Osteoblast (primary cell): ENCODE results near the gene CUL4B. TPM values are rescaled to one million over a fixed set of nuclear protein-coding genes. Genes with fewer than 3 reads are reported as not detected.

Source experiments
- DNase-seq: peaks from one replicate; pipeline ENCODE4 v3.0.0; 2011; ENCODE audit warnings: low spot score, mixed read lengths; ENCODE audit not compliant: insufficient read length; ENCODE audit errors: missing footprints
- H2AFZ ChIP-seq: 2 replicates; pipeline ENCODE4 v1.6.0; 2011; ENCODE audit warnings: mild to moderate bottlenecking, low read length
- H3K27ac ChIP-seq: 2 replicates; pipeline ENCODE4 v1.5.1; 2011; ENCODE audit warnings: mild to moderate bottlenecking, low read depth, low read length, moderate library complexity
- H3K27me3 ChIP-seq: 2 replicates; pipeline ENCODE4 v1.6.0; 2012; ENCODE audit warnings: mild to moderate bottlenecking, control low read depth, inconsistent platforms, low read length, moderate library complexity; ENCODE audit not compliant: insufficient read depth
- H3K36me3 ChIP-seq: 2 replicates; pipeline ENCODE4 v1.5.1; 2011; ENCODE audit warnings: mild to moderate bottlenecking, low read length, control low read depth, moderate library complexity; ENCODE audit not compliant: insufficient read depth
- H3K4me1 ChIP-seq: 2 replicates; pipeline ENCODE4 v1.5.1; 2011; ENCODE audit warnings: mild to moderate bottlenecking, low read length, control low read depth, moderate library complexity; ENCODE audit not compliant: insufficient read depth
- H3K4me2 ChIP-seq: 2 replicates; pipeline ENCODE4 v1.6.0; 2011; ENCODE audit warnings: mild to moderate bottlenecking, low read length; ENCODE audit not compliant: insufficient read depth
- H3K4me3 ChIP-seq: fragments of 200-600 bp; sonication (generic); 3 replicates; pipeline ENCODE4 v1.5.1; 2012; ENCODE audit warnings: mild to moderate bottlenecking, low read length, inconsistent platforms; ENCODE audit not compliant: insufficient read depth
- H3K79me2 ChIP-seq: 2 replicates; pipeline ENCODE4 v1.6.0; 2012; ENCODE audit warnings: mild to moderate bottlenecking, low read length, control low read depth, inconsistent platforms; ENCODE audit not compliant: insufficient read depth
- H3K9me3 ChIP-seq: 2 replicates; pipeline ENCODE4 v1.5.1; 2011; ENCODE audit warnings: low read depth, low read length, control low read depth
- H4K20me1 ChIP-seq: 2 replicates; pipeline ENCODE4 v1.6.0; 2012; ENCODE audit warnings: mild to moderate bottlenecking, low read length, control low read depth; ENCODE audit not compliant: insufficient read depth
- CTCF ChIP-seq: IDR thresholded peaks from 2 replicates; pipeline ENCODE4 v1.5.1; 2011; ENCODE audit warnings: mild to moderate bottlenecking, low read depth, low read length, moderate library complexity; ENCODE audit errors: extremely low read depth
- total RNA-seq: library from RNA; depleted of rRNA; stranded (reverse); fragments of >200 nt; gene quantifications from 2 replicates; pipeline ENCODE4 v1.2.3, GENCODE V29; 2012

CUL4B gene
- total RNA-seq, 1 donor, result 76.0 TPM

- no peak overlapping the region for H3K4me2 ChIP-seq
- no peaks in the 10 kb centered on the region for H3K36me3 ChIP-seq
- no peak overlapping the region for H2AFZ ChIP-seq
- no peaks in the 10 kb centered on the region for H4K20me1 ChIP-seq
- TF ChIP-seq CTCF, result no peak
- no peaks in the 10 kb centered on the region for H3K4me1 ChIP-seq
- no peaks in the 10 kb centered on the region for H3K79me2 ChIP-seq
- DNase-seq, result no peak
- no peak overlapping the region for H3K4me3 ChIP-seq
- H3K9me3 ChIP-seq, result no peaks in the 10 kb centered on the region
- H3K27me3 ChIP-seq, result no peaks in the 10 kb centered on the region
- no peak overlapping the region for H3K27ac ChIP-seq
These were observed 7.3 kb upstream of the CUL4B start for GRCh38 chrX:120568035-120568434.

- no peak for DNase-seq
- no peak overlapping the region for H3K27ac ChIP-seq
- no peak for TF ChIP-seq CTCF
- no peaks in the 10 kb centered on the region for H3K79me2 ChIP-seq
- H3K4me3 ChIP-seq, result no peak overlapping the region
- H3K36me3 ChIP-seq, result no peaks in the 10 kb centered on the region
- no peaks in the 10 kb centered on the region for H3K4me1 ChIP-seq
- H3K4me2 ChIP-seq, result no peak overlapping the region
- no peak overlapping the region for H2AFZ ChIP-seq
- no peaks in the 10 kb centered on the region for H3K9me3 ChIP-seq
- no peaks in the 10 kb centered on the region for H3K27me3 ChIP-seq
- no peaks in the 10 kb centered on the region for H4K20me1 ChIP-seq
These were observed 6.1 kb upstream of the CUL4B start for GRCh38 chrX:120566817-120567216.

- no peak overlapping the region for H2AFZ ChIP-seq
- no peak for TF ChIP-seq CTCF
- no peak overlapping the region for H3K4me2 ChIP-seq
- no peaks in the 10 kb centered on the region for H3K9me3 ChIP-seq
- no peak for DNase-seq
- H3K36me3 ChIP-seq, result no peaks in the 10 kb centered on the region
- no peaks in the 10 kb centered on the region for H3K27me3 ChIP-seq
- H3K4me1 ChIP-seq, result no peaks in the 10 kb centered on the region
- H3K4me3 ChIP-seq, result no peak overlapping the region
- H3K79me2 ChIP-seq, result peaks cover 6% of the 10 kb centered on the region
- H4K20me1 ChIP-seq, result no peaks in the 10 kb centered on the region
- H3K27ac ChIP-seq, result no peak overlapping the region
These were observed 4.2 kb upstream of the CUL4B start for GRCh38 chrX:120564925-120565324.

- no peak for TF ChIP-seq CTCF
- DNase-seq, result no peak
- Histone ChIP-seq H3K36me3 (peaks cover under 1% of the 10 kb centered on the region), H3K4me2 (peak overlapping the region; percentile 80), H3K27ac (no peak overlapping the region), H3K79me2 (peaks cover 30% of the 10 kb centered on the region), H2AFZ (no peak overlapping the region), H4K20me1 (no peaks in the 10 kb centered on the region), H3K4me3 (no peak overlapping the region), H3K4me1 (no peaks in the 10 kb centered on the region), H3K27me3 (no peaks in the 10 kb centered on the region), H3K9me3 (no peaks in the 10 kb centered on the region)
These were observed 1.8 kb upstream of the CUL4B start for GRCh38 chrX:120562569-120562926.
